ENCODE data around the gene KMT5B. TPM values are rescaled to one million over a fixed set of nuclear protein-coding genes. Genes with fewer than 3 reads are reported as not detected.

Gene KMT5B
- total and polyA plus RNA-seq, 2 of the 13 experiments (the other 11 are each of a cell fraction or from before 2014, with no cell fraction given) = 17.6 to 23.7 TPM

- DNase-seq (ENCODE audit: low spot score) (no peak), FAIRE-seq (no peak), ATAC-seq (no peak)
- BruUV-seq (replicated peaks) = TSS peak; percentile 8
- Histone ChIP-seq H3K4me3 (replicated peaks in 1 of 3; ENCODE audit: insufficient read depth in 1 of 3, low read depth in 2 of 3, low read length in 3 of 3) (no peak overlapping the region), H3K4me1 (ENCODE audit: insufficient read depth, low read length) (no peaks in the 10 kb centered on the region), H3K36me3 (replicated peaks in 1 of 2; ENCODE audit: control insufficient read depth in 1 of 2, insufficient read depth in 2 of 2, low read length in 2 of 2) (peaks cover 10 to 48% of the 10 kb centered on the region in 2 experiments), H3K27ac (ENCODE audit: extremely low read length, insufficient read depth, low read length) (no peak overlapping the region), H4K20me1 (ENCODE audit: insufficient read depth, low read length) (no peaks in the 10 kb centered on the region), H3K4me2 (ENCODE audit: low read depth, low read length) (no peak overlapping the region), H3K9me3 (ENCODE audit: low read length) (no peaks in the 10 kb centered on the region), H3K79me2 (ENCODE audit: insufficient read depth, low read length) (no peaks in the 10 kb centered on the region), H3K27me3 (ENCODE audit: control insufficient read depth in 1 of 2, insufficient read depth in 2 of 2, low read length in 2 of 2) (no peaks in the 10 kb centered on the region), H2AFZ (ENCODE audit: low read length) (no peak overlapping the region), H3K9ac (ENCODE audit: insufficient read depth, low read depth, low read length) (no peak overlapping the region)
- no peak for TF ChIP-seq ARID4A (CRISPR knock-in tag; IDR thresholded peaks at IDR 0.05; ENCODE audit: borderline replicate concordance)
- POLR2A ChIA-PET = no interaction called here
- WGBS (ENCODE audit: low lambda C conversion rate) = 99% methylated on average over 5 of the region's 5 CpGs
- intact Hi-C loops (cut with micrococcal nuclease; ENCODE audit: unreplicated experiment) (no loop called here), in situ Hi-C loops (cut with HindIII; ENCODE audit: extremely low pct_ligation_motif_present, low pct_unique_long_range_greater_than_20kb) (no loop called here)
- CTCF ChIA-PET (ENCODE audit: low intra/inter-chr PET ratio, low total read pairs) = no interaction called here
Observed at GRCh38 chr11:68177877-68178276, 35.2 kb downstream of the KMT5B start.

- in situ Hi-C loops (cut with HindIII; ENCODE audit: extremely low pct_ligation_motif_present, low pct_unique_long_range_greater_than_20kb) = no loop called here
- Histone ChIP-seq H3K9me3 (ENCODE audit: low read length) (no peaks in the 10 kb centered on the region), H3K79me2 (ENCODE audit: insufficient read depth, low read length) (no peaks in the 10 kb centered on the region), H4K20me1 (ENCODE audit: insufficient read depth, low read length) (no peaks in the 10 kb centered on the region), H3K4me3 (replicated peaks in 1 of 3; ENCODE audit: insufficient read depth in 1 of 3, low read depth in 2 of 3, low read length in 3 of 3) (no peak overlapping the region), H2AFZ (ENCODE audit: low read length) (no peak overlapping the region), H3K9ac (ENCODE audit: insufficient read depth, low read depth, low read length) (no peak overlapping the region), H3K27me3 (ENCODE audit: control insufficient read depth in 1 of 2, insufficient read depth in 2 of 2, low read length in 2 of 2) (no peaks in the 10 kb centered on the region), H3K4me2 (ENCODE audit: low read depth, low read length) (no peak overlapping the region), H3K27ac (ENCODE audit: extremely low read length, insufficient read depth, low read length) (no peak overlapping the region), H3K4me1 (ENCODE audit: insufficient read depth, low read length) (peaks cover 3% of the 10 kb centered on the region; the same call in 1 of the 2 replicates), H3K36me3 (replicated peaks in 1 of 2; ENCODE audit: control insufficient read depth in 1 of 2, insufficient read depth in 2 of 2, low read length in 2 of 2) (peaks cover 15 to 60% of the 10 kb centered on the region in 2 experiments)
- DNase-seq (ENCODE audit: low spot score) (no peak), ATAC-seq (no peak), FAIRE-seq (no peak)
- BruUV-seq (replicated peaks) = no TSS peak
- ChIA-PET POLR2A (no interaction called here), CTCF (ENCODE audit: low intra/inter-chr PET ratio, low total read pairs) (no interaction called here)
- intact Hi-C loops (cut with micrococcal nuclease; ENCODE audit: unreplicated experiment) = no loop called here
- 95% methylated on average over 4 of the region's 4 CpGs for WGBS (ENCODE audit: low lambda C conversion rate)
- TF ChIP-seq KIAA2018 (CRISPR knock-in tag; IDR thresholded peaks at IDR 0.05; ENCODE audit: borderline replicate concordance) = no peak
Observed at GRCh38 chr11:68173926-68174325, 39.2 kb downstream of the KMT5B start.

Measured in HepG2 (cell line).